GM08714 (cell line): ENCODE results near the gene PACRG.

Source experiments
- H3K4me3 ChIP-seq: fragments of 200-500 bp; sonication (Bioruptor generic); 2 replicates; pipeline ENCODE4 v1.5.1; 2014; ENCODE audit warnings: mild to moderate bottlenecking, low read length, inconsistent platforms
- ZNF274 ChIP-seq: IDR thresholded peaks from 2 replicates; pipeline ENCODE4 v1.6.1; 2012; ENCODE audit warnings: mild to moderate bottlenecking, low read depth, low read length

Gene PACRG

GRCh38 chr6:163318071-163318786 lies 590.5 kb downstream of the PACRG start:
- no peak for TF ChIP-seq ZNF274
- H3K4me3 ChIP-seq = no peak overlapping the region

GRCh38 chr6:163319609-163320366 lies 592.0 kb downstream of the PACRG start:
- no peak for TF ChIP-seq ZNF274
- no peak overlapping the region for H3K4me3 ChIP-seq

GRCh38 chr6:163320402-163320801 lies 592.6 kb downstream of the PACRG start:
- no peak for TF ChIP-seq ZNF274

GRCh38 chr6:163320804-163321203 lies 593.0 kb downstream of the PACRG start:
- no peak for TF ChIP-seq ZNF274

More at GRCh38 chr6:163320402-163320801, 592.6 kb downstream of the PACRG start:
- no peak overlapping the region for H3K4me3 ChIP-seq

GRCh38 chr6:163321717-163322116 lies 593.9 kb downstream of the PACRG start:
- H3K4me3 ChIP-seq = no peak overlapping the region
- TF ChIP-seq ZNF274 = no peak

More at GRCh38 chr6:163320804-163321203, 593.0 kb downstream of the PACRG start:
- no peak overlapping the region for H3K4me3 ChIP-seq

- no peak for TF ChIP-seq ZNF274
- H3K4me3 ChIP-seq = no peak overlapping the region
These were observed 595.5 kb downstream of the PACRG start for GRCh38 chr6:163323274-163323673.

GRCh38 chr6:163323705-163324104 lies 595.9 kb downstream of the PACRG start:
- H3K4me3 ChIP-seq = no peak overlapping the region
- TF ChIP-seq ZNF274 = no peak

GRCh38 chr6:163324326-163324687 lies 596.5 kb downstream of the PACRG start:
- no peak for TF ChIP-seq ZNF274
- no peak overlapping the region for H3K4me3 ChIP-seq

GRCh38 chr6:163324688-163325389 lies 597.1 kb downstream of the PACRG start:
- no peak for TF ChIP-seq ZNF274

GRCh38 chr6:163325390-163325784 lies 597.6 kb downstream of the PACRG start:
- H3K4me3 ChIP-seq = no peak overlapping the region
- no peak for TF ChIP-seq ZNF274

More at GRCh38 chr6:163324688-163325389, 597.1 kb downstream of the PACRG start:
- no peak overlapping the region for H3K4me3 ChIP-seq

- no peak for TF ChIP-seq ZNF274
- no peak overlapping the region for H3K4me3 ChIP-seq
These were observed 599.5 kb downstream of the PACRG start for GRCh38 chr6:163327165-163327880.

GRCh38 chr6:163327921-163328320 lies 600.1 kb downstream of the PACRG start:
- H3K4me3 ChIP-seq = no peak overlapping the region
- TF ChIP-seq ZNF274 = no peak

- no peak overlapping the region for H3K4me3 ChIP-seq
- TF ChIP-seq ZNF274 = no peak
These were observed 600.6 kb downstream of the PACRG start for GRCh38 chr6:163328411-163328810.

GRCh38 chr6:163329991-163330390 lies 602.2 kb downstream of the PACRG start:
- H3K4me3 ChIP-seq = no peak overlapping the region
- no peak for TF ChIP-seq ZNF274
